ENCODE measurements around the gene KRTAP10-7. TPM values are rescaled to one million over a fixed set of nuclear protein-coding genes. Genes with fewer than 3 reads are reported as not detected.

The KRTAP10-7 gene
- total RNA-seq, 1 experiment from 2014 or later = not detected

DNA sequence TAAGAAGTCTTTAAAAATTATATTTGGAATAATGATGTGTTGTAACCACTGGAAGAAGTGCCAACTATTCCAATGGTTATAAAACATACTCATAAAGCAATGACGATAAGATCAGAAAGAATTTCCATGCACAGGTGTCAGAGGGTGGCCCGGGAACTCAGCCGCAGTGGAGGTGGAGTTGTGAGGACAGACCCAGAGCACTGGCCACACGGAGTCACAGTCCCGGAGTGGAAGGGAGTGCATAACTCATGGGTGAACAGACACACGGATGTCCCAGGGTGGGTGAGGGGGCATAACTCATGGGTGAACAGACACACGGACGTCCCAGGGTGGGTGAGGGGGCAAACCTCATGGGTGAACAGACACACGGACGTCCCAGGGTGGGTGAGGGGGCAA, 24.4 kb upstream of the KRTAP10-7 start:
- Histone ChIP-seq H3K79me2 (ENCODE audit: insufficient read depth, low read length) (no peaks in the 10 kb centered on the region), H3K27ac (ENCODE audit: insufficient read length, low read depth, low read length) (no peak overlapping the region), H3K27me3 (ENCODE audit: insufficient read depth, low read length) (no peaks in the 10 kb centered on the region), H2BK20ac (ENCODE audit: low read depth, low read length, poor library complexity, severe bottlenecking) (no peak overlapping the region), H3K23me2 (ENCODE audit: insufficient read length, low read depth, low read length, poor library complexity, severe bottlenecking) (no peaks in the 10 kb centered on the region), H3K79me1 (ENCODE audit: insufficient read depth, low read depth, low read length, poor library complexity, severe bottlenecking) (no peaks in the 10 kb centered on the region), H3K4me1 (ENCODE audit: insufficient read depth, low read length) (no peaks in the 10 kb centered on the region), H4K8ac (replicated peaks; ENCODE audit: insufficient read length, low read depth, low read length) (no peak overlapping the region), H3K18ac (ENCODE audit: insufficient read length, low read depth, low read length) (no peak overlapping the region), H3K9ac (ENCODE audit: extremely low read depth, insufficient read length, low read length) (no peak overlapping the region), H3K9me3 (ENCODE audit: control insufficient read depth, low read depth, low read length) (no peaks in the 10 kb centered on the region), H3K4ac (ENCODE audit: low read depth, low read length) (no peak overlapping the region), H3K4me2 (ENCODE audit: insufficient read depth, insufficient read length, low read length) (no peak overlapping the region), H3K56ac (ENCODE audit: insufficient read length, low read depth, low read length) (no peak overlapping the region), H2BK15ac (ENCODE audit: low read depth, low read length) (no peak overlapping the region), H2AFZ (ENCODE audit: low read length) (no peak overlapping the region), H2AK5ac (ENCODE audit: insufficient read length, low read length) (no peak overlapping the region), H4K5ac (ENCODE audit: insufficient read length, low read depth, low read length) (no peak overlapping the region), H4K91ac (ENCODE audit: insufficient read length, low read depth, low read length) (no peak overlapping the region), H3K23ac (ENCODE audit: insufficient read length, low read depth, low read length) (no peak overlapping the region), H2BK12ac (ENCODE audit: insufficient read length, low read depth, low read length) (no peak overlapping the region), H2BK5ac (ENCODE audit: insufficient read length, low read length) (no peak overlapping the region), H3T11ph (ENCODE audit: low read length) (no peak overlapping the region), H3K14ac (ENCODE audit: insufficient read depth, low read length) (no peak overlapping the region), H2BK120ac (ENCODE audit: low read depth, low read length, poor library complexity, severe bottlenecking) (no peak overlapping the region), H4K20me1 (ENCODE audit: control insufficient read depth, insufficient read depth, insufficient read length) (no peaks in the 10 kb centered on the region)
- no CpG with 5 or more reads among the region's 10 CpGs for WGBS (ENCODE audit: extremely low coverage, insufficient read length, low lambda C conversion rate)
- DNase-seq = no peak
- Mint-ChIP-seq H3K27ac (no peak overlapping the region), H3K4me1 (peaks cover 9 to 24% of the 10 kb centered on the region in 2 experiments), H3K36me3 (ENCODE audit: insufficient read depth in 1 of 3, low read depth in 3 of 3) (peaks cover 3 to 33% (median 15%) of the 10 kb centered on the region in 3 experiments; a peak in 6 of 7 replicates), H3K27me3 (ENCODE audit: low read depth) (peaks cover 22% of the 10 kb centered on the region), H3K4me3 (no peak overlapping the region), H3K9me3 (peaks cover 24 to 30% of the 10 kb centered on the region in 2 experiments)
- no peak for TF ChIP-seq CTCF (conservative IDR thresholded peaks at IDR 0.05)

All from H9 (cell line).